Activated T-helper 17 cell treated with anti-CD3 and anti-CD28 coated beads, Interleukin-2, amount 50 U/mL, for 72 hours (primary cell): Measurements from ENCODE around the gene ACACA. TPM values are rescaled to one million over a fixed set of nuclear protein-coding genes. Genes with fewer than 3 reads are reported as not detected.

Source experiments
- ATAC-seq: fragments of 150-1000 bp; cut with Tn5 transposase; replicated peaks from 2 replicates; pipeline ENCODE4 v1.10.0; 2021; ENCODE audit warnings: mild to moderate bottlenecking, moderate library complexity
- H3K27ac Mint-ChIP-seq: one replicate; pipeline ENCODE4 v1.8.0; 2022; ENCODE audit warnings: mixed read lengths
- H3K27me3 Mint-ChIP-seq: one replicate; pipeline ENCODE4 v1.8.0; 2022; ENCODE audit warnings: mixed read lengths
- H3K36me3 Mint-ChIP-seq: one replicate; pipeline ENCODE4 v1.8.0; 2022; ENCODE audit warnings: low read depth, mild to moderate bottlenecking, mixed read lengths
- H3K4me1 Mint-ChIP-seq: one replicate; pipeline ENCODE4 v1.8.0; 2022; ENCODE audit warnings: mixed read lengths
- H3K4me3 Mint-ChIP-seq: one replicate; pipeline ENCODE4 v1.8.0; 2022; ENCODE audit warnings: mild to moderate bottlenecking, mixed read lengths
- H3K9me3 Mint-ChIP-seq: one replicate; pipeline ENCODE4 v1.8.0; 2022; ENCODE audit warnings: mixed read lengths
- total RNA-seq, 2 donors: library from RNA; stranded (reverse); gene quantifications; one replicate each; pipeline ENCODE4 v1.2.3, GENCODE V29; 2022

ACACA gene
- total RNA-seq, 2 donors from 2014 or later, result 36.9 to 73.7 TPM

DNA sequence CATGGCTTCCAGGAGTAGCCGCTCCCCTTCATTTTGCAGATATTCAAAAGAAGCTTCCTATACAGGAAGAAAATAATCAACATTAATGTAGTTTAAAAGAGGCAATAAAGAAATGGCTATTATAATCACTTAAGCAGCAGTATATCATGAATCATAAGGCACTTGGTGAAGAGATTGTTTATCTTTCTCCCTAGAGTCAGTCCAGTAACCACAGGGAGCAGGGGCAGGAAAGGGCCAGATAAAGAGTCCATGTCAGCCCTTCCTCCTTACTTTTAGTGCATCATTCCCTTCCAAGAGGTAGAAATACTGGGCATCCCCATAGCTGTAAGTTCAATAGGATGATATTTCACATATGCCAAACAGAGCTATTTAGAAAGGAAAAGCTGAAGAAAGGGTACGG lies 215.4 kb downstream of the ACACA start:
- Mint-ChIP-seq H3K9me3 (no peaks in the 10 kb centered on the region), H3K27ac (no peak overlapping the region), H3K4me1 (no peaks in the 10 kb centered on the region), H3K36me3 (peaks cover 82% of the 10 kb centered on the region), H3K4me3 (no peak overlapping the region), H3K27me3 (no peaks in the 10 kb centered on the region)
- no peak for ATAC-seq

DNA sequence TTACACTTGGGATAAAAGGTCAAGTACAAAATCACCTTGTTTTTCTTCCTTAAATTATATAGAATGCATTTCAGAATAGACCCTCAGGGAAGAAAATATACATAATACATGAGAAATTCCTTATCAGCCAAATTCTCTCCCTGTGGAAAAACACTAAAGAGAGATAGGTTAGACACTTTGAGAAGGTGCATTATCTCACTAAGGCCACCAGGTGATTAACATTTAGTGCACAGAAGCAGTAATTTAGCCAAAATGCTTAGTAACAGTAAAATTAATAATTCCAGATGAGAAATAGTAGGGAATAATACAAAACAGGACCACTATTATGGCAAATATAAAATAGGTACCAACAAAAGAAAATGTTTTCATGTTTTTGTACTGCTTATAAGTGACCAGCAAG lies 216.1 kb downstream of the ACACA start:
- H3K27me3 Mint-ChIP-seq, result no peaks in the 10 kb centered on the region
- peaks cover 89% of the 10 kb centered on the region for H3K36me3 Mint-ChIP-seq
- H3K9me3 Mint-ChIP-seq, result no peaks in the 10 kb centered on the region
- H3K4me3 Mint-ChIP-seq, result no peak overlapping the region
- no peaks in the 10 kb centered on the region for H3K4me1 Mint-ChIP-seq
- no peak for ATAC-seq
- H3K27ac Mint-ChIP-seq, result no peak overlapping the region

DNA sequence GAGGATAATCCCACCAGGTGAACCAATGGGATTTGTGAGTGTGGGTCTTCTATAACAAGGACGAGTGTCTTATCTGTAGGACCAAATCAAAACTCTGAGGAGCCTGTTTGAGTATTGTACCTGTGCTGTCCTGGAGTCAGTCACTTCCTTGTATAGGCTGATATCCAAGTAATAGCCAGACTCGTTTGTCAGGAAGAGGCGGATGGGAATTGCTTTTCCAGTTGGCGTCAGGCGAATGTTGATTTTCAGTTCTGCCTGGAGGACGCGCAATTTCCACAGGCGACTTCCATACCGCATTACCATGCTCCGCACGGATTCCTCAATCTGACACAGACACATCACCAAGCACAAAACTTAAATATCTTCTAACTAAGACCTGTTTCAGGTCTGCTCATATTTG lies 218.5 kb downstream of the ACACA start:
- Mint-ChIP-seq H3K36me3 (peaks cover 73% of the 10 kb centered on the region), H3K9me3 (no peaks in the 10 kb centered on the region), H3K4me1 (no peaks in the 10 kb centered on the region), H3K27ac (no peak overlapping the region), H3K27me3 (no peaks in the 10 kb centered on the region), H3K4me3 (no peak overlapping the region)
- no peak for ATAC-seq

DNA sequence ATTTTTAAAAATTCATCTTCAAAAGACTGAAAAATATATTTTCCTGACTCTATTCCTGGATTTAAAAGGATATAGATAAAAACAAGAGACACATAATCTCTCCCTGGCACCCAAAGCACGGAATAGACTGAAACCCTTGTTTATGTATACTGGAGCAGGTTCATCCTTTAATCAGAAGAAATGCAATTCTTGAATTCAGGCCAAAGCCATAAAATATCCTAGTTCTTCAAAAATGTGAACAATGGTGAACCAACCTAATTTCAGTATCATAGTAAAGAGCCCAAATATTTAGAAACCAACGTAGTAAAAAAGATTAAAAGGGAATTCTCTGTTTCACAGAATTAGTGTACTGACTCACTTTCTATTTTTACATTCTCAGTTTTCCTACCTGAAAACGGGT lies 219.4 kb downstream of the ACACA start:
- Mint-ChIP-seq H3K27me3 (no peaks in the 10 kb centered on the region), H3K9me3 (no peaks in the 10 kb centered on the region), H3K27ac (no peak overlapping the region), H3K4me3 (no peak overlapping the region), H3K4me1 (no peaks in the 10 kb centered on the region), H3K36me3 (peaks cover 66% of the 10 kb centered on the region)
- no peak for ATAC-seq

DNA sequence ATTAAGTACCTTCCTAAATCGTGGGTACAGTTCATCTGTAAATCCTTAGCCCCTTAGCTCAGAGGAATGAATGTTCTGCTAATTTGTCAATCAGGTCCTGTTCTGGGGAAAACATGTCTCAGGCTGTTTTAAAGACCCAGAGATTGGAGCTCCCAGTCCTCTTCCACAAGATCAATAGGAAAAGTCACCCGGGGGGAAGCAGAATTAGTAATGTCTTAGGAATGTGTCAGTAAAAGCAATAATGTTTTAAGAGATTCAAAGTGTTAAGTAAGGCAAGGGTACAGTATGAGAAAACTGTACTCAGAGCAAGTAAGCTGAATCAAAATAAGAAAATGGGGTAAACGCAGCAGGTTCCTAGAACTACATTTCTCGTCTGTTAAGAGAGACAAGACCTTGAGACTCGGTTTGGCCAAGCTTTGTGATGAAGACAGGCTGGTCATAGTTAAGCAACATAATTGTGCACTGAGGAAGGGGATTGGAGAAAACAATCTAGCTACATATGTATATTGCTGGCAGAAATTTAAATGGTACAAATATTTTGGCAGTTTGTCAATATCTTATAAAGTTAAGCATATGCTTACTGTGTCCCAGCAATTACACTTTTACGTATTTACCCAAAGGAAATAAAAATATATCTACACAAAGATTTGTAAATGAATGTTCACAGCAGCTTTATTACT lies 223.7 kb downstream of the ACACA start:
- ATAC-seq, result no peak
- H3K27me3 Mint-ChIP-seq, result no peaks in the 10 kb centered on the region
- H3K4me1 Mint-ChIP-seq, result no peaks in the 10 kb centered on the region
- H3K36me3 Mint-ChIP-seq, result peaks cover 58% of the 10 kb centered on the region
- no peak overlapping the region for H3K27ac Mint-ChIP-seq
- no peak overlapping the region for H3K4me3 Mint-ChIP-seq
- no peaks in the 10 kb centered on the region for H3K9me3 Mint-ChIP-seq

DNA sequence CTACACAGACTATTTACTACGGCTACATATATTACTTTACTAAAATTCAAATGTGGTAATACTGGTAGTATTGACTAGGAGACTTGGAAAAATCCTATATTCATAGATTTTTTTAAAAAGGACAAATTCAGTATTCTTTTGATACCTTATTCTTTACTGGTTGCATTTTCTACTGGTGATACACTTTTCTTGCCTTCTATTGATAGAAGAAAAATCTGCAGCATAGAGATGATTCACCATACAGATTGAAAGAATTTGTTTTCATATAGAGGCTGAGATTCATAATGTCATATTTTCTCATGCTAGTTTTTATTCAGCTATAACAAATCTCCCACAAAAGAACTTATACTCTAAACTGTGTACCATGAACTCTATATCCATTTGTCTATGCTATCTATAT lies 226.3 kb downstream of the ACACA start:
- H3K27me3 Mint-ChIP-seq, result no peaks in the 10 kb centered on the region
- H3K4me1 Mint-ChIP-seq, result no peaks in the 10 kb centered on the region
- ATAC-seq, result no peak
- peaks cover 59% of the 10 kb centered on the region for H3K36me3 Mint-ChIP-seq
- H3K4me3 Mint-ChIP-seq, result no peak overlapping the region
- H3K9me3 Mint-ChIP-seq, result no peaks in the 10 kb centered on the region
- H3K27ac Mint-ChIP-seq, result no peak overlapping the region

DNA sequence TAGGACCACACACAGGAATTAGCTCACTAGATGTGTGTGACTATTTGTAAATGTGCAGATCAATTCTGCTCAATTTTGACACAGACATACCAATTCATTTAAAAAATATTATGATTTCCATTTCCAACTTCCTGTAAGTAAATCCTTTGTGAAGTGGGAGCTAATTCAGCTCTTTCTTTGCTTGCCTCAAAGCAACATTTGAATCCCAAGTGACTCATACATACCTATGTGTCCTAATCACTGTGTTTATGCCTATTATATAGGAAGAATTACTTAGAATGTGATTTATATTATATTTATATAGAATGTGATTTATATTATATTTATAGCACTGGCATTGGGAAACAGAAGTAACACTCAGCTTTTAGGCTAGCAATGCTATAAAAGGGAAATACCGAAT lies 226.7 kb downstream of the ACACA start:
- Mint-ChIP-seq H3K36me3 (peaks cover 64% of the 10 kb centered on the region), H3K9me3 (no peaks in the 10 kb centered on the region), H3K27me3 (no peaks in the 10 kb centered on the region), H3K4me3 (no peak overlapping the region), H3K27ac (no peak overlapping the region), H3K4me1 (no peaks in the 10 kb centered on the region)
- no peak for ATAC-seq

DNA sequence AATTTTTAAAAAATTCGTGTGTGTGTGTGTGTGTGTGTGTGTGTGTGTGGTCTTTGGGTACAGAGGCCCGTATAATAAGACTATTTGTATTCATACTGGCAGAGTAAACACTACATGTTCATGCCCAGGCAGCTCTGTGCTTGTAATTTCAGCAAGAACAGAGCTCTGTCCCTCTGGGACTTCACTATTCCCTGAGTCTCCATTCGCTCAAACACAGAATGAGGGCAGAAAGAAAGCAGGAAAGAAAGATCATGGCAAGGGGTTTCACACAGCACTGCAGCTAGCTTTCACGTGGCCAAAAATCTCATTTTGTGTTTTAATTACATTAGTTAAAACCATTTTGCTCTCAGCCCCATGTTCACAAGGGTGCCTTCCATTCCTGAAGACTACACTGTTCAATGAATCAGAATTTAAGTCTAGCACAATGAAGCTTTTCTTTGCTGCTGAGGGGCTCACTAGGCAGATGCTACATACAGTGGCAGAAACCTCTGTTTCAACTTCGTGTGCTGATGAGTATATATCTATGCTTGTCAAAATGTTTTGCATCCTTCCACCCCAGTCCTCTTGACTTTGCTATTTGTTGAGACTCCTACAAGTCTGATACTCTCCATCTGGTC lies 229.3 kb downstream of the ACACA start:
- no peaks in the 10 kb centered on the region for H3K4me1 Mint-ChIP-seq
- peaks cover 73% of the 10 kb centered on the region for H3K36me3 Mint-ChIP-seq
- no peak overlapping the region for H3K27ac Mint-ChIP-seq
- H3K4me3 Mint-ChIP-seq, result no peak overlapping the region
- no peaks in the 10 kb centered on the region for H3K9me3 Mint-ChIP-seq
- H3K27me3 Mint-ChIP-seq, result no peaks in the 10 kb centered on the region
- ATAC-seq, result no peak

DNA sequence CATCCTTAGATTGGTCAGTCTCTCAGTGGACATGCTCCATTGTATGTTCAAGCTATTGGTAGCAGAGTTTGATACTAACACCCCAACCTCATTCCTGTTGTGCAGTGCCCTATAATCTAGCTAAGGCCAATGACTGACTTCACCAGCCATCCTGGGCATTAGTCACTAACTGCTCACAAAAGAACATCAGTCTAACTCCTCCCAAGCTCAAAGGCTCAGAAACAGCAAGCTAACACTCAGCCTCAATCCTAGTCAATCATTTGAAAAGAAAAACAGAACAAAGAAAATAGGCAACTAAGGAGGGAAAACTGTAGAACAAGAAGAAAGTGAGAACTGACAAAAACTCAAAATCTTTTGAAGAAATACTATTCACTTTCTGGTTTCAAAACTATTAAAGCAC lies 229.9 kb downstream of the ACACA start:
- ATAC-seq, result no peak
- peaks cover 73% of the 10 kb centered on the region for H3K36me3 Mint-ChIP-seq
- no peak overlapping the region for H3K27ac Mint-ChIP-seq

DNA sequence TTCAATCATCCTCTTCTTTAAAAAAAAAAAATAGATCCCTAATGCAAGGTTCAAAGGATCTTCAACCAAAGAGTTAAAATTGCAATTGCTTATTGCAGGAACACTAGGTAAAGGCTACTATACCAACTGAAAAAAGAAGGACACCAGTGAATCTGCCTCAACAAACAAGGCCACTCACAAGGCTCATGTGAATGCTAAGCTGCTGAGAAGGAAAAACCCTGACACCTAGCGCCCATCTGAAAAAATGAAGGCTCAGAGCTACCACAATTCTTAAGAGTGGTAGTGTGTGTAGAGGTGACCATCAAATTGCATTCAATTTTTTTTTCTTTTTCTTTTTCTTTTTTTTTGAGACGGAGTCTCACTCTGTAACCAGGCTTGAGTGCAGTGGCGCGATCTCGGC lies 232.4 kb downstream of the ACACA start:
- Mint-ChIP-seq H3K27me3 (no peaks in the 10 kb centered on the region), H3K4me1 (no peaks in the 10 kb centered on the region), H3K36me3 (peaks cover 56% of the 10 kb centered on the region), H3K9me3 (no peaks in the 10 kb centered on the region), H3K27ac (no peak overlapping the region), H3K4me3 (no peak overlapping the region)
- ATAC-seq, result no peak

More for the DNA sequence above, 229.9 kb downstream of the ACACA start:
- no peak overlapping the region for H3K4me3 Mint-ChIP-seq
- H3K9me3 Mint-ChIP-seq, result no peaks in the 10 kb centered on the region
- no peaks in the 10 kb centered on the region for H3K27me3 Mint-ChIP-seq
- no peaks in the 10 kb centered on the region for H3K4me1 Mint-ChIP-seq

DNA sequence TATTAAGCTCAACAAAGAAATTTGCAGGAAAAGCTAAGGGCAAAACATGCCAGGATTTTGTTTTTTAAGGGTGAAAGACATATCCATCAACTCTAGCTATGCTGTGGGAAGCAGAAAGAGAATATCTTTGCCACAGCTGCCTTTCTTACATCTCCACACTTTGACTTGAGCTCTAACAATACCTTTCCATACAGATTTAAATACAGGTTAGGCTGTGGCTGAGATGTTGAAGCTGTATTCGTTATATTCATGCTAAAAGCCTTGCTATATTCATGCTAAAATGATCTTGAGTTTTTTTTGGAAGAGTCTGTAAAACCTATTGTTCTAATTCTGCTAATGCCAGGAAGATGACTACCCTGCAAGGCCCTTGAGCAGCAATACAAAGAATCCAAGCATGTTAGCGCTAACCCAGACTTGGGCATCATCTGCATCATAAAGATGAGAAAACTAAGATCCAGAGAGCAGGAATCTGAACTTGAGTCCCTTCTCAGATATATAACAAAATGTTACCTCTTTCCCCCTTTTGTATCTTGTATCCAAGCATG lies 235.7 kb downstream of the ACACA start:
- Mint-ChIP-seq H3K9me3 (no peaks in the 10 kb centered on the region), H3K27ac (no peak overlapping the region), H3K4me1 (no peaks in the 10 kb centered on the region), H3K4me3 (no peak overlapping the region), H3K27me3 (no peaks in the 10 kb centered on the region), H3K36me3 (peaks cover 25% of the 10 kb centered on the region)
- ATAC-seq, result no peak

DNA sequence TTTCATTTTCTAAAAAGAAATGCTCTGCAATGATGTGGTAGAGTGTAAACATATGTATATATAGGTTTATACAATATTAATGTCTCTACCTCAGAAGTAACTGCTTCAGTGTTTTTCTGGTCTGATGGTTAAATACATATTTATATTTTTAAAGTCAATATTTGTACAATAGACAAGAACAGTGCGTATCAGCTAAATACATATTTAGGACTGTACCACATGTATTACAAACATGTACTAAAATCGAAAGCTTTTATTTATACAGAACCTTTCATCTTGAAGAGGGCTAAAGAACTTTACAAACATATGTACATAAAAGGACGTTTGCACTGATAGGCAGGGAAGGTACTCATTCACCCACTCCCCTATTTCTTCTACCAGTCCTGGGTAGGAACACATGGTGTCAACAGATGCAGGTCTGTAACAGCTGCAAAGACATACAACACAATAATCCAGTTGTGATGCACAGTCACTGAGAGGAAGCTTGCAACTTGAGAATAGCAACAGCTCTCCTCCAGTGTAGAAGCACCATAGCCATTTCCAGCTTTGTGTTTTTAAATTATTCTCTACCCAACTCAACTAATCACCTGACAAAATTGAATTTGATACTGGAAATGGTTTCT lies 237.8 kb downstream of the ACACA start:
- Mint-ChIP-seq H3K4me1 (no peaks in the 10 kb centered on the region), H3K9me3 (no peaks in the 10 kb centered on the region), H3K27me3 (no peaks in the 10 kb centered on the region), H3K36me3 (peaks cover 5% of the 10 kb centered on the region), H3K4me3 (no peak overlapping the region), H3K27ac (no peak overlapping the region)
- ATAC-seq, result no peak

DNA sequence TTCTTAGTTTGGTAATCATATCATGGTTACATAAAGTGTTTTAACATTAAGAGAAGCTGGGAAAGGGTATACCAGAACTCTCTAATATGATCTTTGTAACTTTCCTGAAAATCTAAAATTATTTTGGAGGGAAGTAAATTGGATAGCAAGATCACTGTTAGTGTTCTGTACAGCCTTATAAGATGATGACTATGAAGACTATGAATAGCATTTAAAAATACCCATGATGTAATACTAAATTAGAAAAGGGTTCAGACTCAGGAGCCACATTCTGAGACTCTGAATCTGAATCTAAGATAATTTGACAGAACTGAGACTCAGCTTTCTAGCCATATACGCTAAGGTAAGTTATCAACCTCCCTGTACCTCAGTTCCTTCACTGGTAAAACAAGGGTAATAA lies 238.9 kb downstream of the ACACA start:
- Mint-ChIP-seq H3K27ac (no peak overlapping the region), H3K36me3 (peaks cover 14% of the 10 kb centered on the region), H3K4me3 (no peak overlapping the region), H3K27me3 (no peaks in the 10 kb centered on the region), H3K4me1 (no peaks in the 10 kb centered on the region), H3K9me3 (no peaks in the 10 kb centered on the region)
- no peak for ATAC-seq

DNA sequence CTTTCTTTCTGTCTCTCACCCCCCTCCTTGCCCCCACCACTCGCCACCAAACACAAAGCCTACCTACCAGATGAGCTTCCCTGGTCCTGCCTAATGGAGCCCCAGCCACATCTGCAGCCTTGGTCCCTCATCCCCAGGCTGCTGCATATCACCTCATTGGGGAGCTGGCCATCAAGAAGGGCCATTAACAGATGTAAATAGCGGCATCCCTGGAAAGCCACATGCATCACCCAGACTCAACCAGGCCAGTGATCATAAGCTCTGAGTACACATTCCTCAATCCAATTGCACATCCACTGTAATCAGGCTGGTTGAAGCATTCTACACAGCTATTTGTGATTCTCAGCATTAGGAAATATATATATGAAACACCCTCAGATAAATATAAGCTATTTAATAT lies 242.6 kb downstream of the ACACA start:
- H3K27ac Mint-ChIP-seq, result no peak overlapping the region
- no peak overlapping the region for H3K4me3 Mint-ChIP-seq
- no peaks in the 10 kb centered on the region for H3K9me3 Mint-ChIP-seq
- ATAC-seq, result no peak
- peaks cover 29% of the 10 kb centered on the region for H3K36me3 Mint-ChIP-seq
- no peaks in the 10 kb centered on the region for H3K4me1 Mint-ChIP-seq
- H3K27me3 Mint-ChIP-seq, result no peaks in the 10 kb centered on the region

DNA sequence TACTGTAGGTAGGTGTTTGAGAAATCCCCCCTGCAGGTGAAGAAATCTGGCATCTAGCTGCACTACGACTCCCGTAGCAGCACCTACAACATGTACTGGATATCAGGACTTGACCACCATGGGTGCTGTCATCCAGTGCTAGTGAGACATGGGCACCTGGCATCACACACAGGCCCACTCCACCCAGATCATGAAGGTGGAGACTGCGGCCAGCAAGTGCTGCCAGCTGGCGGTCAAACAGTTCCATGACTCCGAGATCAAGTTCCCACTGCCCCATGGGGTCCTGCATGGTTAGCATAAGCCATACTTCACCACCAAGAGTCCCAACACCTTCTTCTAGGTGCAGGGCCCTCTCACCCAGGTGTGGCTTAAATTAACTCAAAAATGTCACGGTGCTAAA lies 243.8 kb downstream of the ACACA start:
- H3K4me3 Mint-ChIP-seq, result no peak overlapping the region
- H3K4me1 Mint-ChIP-seq, result no peaks in the 10 kb centered on the region
- no peaks in the 10 kb centered on the region for H3K9me3 Mint-ChIP-seq
- no peak overlapping the region for H3K27ac Mint-ChIP-seq
- no peaks in the 10 kb centered on the region for H3K27me3 Mint-ChIP-seq
- ATAC-seq, result no peak
- peaks cover 38% of the 10 kb centered on the region for H3K36me3 Mint-ChIP-seq
